NCI-H526 (cell line): ENCODE results near the gene SLC22A14.
"Not testable (repeated sequence)": the region's sequence is repeated elsewhere in the genome, so short reads cannot be mapped to it uniquely, and the experiment has no call there.

Source experiments
- DNase-seq, 2 experiments: peaks; one replicate each; lab custom pipeline; 2025; lab: John Stamatoyannopoulos, UW

Gene SLC22A14, protein sequence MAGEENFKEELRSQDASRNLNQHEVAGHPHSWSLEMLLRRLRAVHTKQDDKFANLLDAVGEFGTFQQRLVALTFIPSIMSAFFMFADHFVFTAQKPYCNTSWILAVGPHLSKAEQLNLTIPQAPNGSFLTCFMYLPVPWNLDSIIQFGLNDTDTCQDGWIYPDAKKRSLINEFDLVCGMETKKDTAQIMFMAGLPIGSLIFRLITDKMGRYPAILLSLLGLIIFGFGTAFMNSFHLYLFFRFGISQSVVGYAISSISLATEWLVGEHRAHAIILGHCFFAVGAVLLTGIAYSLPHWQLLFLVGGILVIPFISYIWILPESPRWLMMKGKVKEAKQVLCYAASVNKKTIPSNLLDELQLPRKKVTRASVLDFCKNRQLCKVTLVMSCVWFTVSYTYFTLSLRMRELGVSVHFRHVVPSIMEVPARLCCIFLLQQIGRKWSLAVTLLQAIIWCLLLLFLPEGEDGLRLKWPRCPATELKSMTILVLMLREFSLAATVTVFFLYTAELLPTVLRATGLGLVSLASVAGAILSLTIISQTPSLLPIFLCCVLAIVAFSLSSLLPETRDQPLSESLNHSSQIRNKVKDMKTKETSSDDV

DNA sequence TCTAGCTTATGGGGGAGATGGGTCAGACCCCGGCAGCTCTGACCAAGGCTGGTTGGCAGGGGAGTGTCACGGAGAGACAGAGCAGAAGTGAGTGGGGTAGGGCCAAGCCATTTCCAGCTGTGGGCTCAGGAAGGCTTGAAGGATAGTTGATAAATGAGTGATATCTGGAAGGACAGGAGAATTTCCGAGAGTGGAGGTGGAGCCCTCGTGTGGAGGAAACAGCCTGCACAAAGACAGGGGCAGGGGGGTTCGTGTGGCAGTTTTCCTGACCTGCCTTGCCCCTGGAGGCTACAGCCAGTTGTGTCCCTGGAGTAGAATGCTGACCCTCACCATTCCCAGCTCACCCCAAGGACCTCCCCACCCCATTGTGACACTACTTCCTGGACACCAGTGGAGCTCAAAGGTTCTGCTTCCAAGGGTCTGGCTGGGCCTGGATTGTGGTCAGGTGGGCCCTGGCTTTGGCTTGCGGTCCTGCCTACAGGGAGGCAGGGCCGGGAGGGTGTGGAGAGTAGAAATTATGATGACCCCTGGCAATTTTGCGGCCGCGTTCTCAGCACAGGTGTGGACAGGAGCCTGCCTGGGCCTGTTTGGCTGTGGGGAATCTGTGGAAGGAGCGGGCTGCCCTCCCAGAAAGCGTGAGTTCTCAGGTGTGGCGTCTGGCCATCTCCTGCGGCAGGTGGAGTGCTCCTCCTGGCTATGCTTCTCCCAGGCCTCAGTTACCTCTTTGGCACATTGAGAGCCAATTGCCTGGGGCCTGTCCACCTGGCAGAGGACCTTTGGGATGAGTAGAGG is at the start of gene SLC22A14:
Gene SLC22A14 (plus strand): TSS at position 400 of the 792 bp plus-strand sequence. CDS start 23,733 bp downstream, outside the sequence.
- no peak for DNase-seq

DNA sequence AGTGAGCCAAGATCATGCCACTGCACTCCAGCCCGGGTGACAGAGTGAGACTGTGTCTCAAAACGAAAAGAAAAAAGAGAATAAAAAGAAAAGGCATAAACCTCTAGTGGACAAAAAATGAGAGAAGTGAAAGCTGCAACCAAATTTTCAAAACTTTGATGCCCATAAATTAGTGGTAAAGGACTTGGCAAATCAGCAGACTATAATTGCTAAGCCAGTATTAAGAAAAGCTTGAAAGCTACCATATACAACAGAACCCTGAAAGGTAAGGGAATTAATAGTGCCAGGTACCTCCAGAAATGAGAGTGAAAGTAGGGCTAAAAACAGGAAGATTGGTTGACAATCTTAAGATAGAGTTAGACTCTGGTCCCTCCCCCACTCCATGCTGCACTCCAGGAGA is 49.4 kb upstream of the SLC22A14 start:
- DNase-seq = no peak

DNA sequence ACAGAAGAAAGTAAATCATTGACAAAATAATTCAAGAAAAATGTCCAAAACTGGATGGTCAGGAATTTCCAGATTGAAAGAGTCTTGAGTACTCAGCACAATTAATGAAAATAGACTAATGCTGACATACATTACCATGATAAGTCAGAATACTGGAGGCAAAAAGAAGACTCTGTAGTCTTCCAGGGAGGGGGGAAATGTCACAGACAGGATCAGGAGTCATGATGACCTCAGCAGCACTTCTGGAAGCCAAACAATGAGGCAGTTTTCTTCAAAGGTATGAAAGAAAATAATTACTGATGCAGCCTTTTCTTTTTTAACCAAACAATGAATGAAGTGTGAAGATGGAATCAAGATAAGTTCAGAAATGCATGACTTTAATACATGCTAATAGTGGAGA is 46.6 kb upstream of the SLC22A14 start:
- no peak for DNase-seq

DNA sequence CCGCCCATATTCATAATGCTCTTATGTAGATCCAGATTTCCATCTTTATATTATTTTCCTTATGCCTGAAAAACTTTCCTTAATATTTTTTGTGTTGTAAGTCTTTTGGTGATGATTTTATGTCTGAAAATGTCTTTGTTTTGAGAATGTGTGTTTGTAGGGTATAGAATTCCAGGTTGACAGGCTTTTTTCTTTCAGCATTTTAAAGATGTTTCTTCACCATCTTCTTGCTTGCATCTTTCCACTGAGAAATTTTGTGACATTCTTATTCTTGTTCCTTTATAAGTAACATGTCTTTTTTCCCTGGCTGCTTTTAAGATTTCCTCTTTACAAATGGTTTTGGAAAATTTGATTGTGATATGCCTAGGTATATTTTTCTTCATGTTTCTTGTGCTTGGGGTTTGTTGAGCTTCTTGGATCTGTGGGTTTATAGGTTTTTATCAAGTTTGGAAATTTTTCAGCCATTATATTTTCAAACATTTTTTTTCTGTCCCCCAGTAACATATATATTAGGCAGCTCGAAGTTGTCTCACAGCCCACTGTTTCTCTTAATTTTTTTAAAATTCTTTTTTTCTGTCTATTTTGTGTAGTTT is 43.6 kb upstream of the SLC22A14 start:
- no peak for DNase-seq

DNA sequence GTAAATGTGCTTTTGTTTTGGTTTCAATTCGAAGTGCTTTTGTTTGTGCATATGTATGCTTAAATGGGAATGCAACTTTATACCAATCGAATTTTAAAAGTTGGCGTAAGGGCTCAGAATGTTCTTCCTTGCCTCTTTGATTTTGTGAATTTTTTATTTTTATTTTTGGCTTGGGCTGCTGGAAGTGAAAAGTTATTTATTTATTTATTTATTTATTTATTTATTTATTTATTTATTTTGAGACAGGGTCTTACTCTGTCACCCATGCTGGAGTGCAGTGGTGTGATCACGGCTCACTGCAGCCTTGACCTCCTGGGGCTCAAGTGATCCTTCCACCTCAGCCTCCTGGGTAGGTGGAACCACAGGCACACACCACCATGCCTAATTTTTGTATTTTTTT is 39.3 kb upstream of the SLC22A14 start:
- DNase-seq = not testable (repeated sequence)

DNA sequence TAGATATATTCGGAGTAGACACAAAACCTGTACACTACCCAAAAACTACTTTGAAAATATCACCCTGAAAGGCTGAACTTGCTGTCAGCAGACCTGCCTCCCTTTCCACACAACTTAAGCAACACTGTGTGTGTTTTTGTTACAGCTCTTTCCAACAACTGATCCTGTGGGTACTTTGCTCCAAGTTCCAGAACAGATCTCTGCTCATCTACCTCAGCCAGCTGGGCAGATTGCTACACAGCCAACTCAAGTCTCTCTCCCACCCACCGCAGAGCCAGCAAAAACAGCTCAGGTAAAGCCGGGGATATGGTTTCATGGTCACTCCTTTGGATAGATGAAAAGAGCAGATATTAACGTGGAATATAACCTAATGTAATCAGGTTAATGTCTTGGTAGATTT is 36.2 kb upstream of the SLC22A14 start:
- DNase-seq = no peak

DNA sequence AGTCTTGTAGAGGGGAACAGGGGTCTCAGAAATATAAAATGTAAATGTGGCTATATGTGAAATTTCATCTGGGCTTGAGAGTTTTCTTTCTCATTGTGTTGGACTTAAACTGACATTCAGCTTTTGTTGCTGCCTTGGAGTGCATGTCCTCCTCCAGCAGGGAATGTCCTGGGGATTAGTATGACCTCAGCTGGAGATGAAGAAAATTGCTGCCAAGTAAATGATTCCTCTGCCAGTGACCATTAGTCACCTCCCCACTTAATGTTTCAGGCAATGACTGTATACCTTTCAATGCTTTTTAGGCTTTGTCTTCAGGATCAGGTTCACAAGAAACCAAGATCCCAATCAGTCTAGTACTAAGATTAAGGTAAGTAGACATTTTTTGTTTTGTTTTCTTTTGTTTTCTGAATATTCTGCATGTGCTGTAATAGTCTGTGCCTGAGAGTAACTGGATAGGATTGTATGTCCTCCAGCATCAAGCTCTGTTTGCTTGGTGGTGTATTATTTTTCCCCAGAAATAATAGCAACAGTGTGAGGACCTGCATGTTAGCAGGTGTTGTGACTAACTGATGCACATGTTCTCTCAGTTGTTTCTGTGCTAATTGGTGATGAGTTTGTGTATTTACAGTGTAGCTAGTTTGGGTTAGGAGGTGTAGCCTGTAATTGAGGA is 34.6 kb upstream of the SLC22A14 start:
- DNase-seq = no peak

DNA sequence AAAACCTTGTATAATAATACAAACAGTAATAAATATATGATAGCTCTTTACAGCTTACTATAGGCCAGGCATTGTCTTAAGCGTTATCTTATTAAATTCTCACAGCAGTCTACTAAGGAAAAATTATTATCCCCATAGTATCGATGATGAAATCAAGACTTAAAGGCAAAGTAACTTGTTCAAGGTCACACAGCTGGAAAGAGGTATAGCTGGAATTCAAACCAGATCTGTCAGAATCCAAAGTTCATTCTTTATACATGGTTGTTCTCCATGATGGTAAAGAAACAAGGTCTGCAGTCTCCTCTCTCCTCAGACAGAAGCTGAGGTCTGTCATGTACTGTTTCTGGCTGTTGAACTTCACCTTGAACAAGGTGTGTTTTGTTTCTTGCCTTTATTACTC is 31.9 kb upstream of the SLC22A14 start:
- no peak for DNase-seq

DNA sequence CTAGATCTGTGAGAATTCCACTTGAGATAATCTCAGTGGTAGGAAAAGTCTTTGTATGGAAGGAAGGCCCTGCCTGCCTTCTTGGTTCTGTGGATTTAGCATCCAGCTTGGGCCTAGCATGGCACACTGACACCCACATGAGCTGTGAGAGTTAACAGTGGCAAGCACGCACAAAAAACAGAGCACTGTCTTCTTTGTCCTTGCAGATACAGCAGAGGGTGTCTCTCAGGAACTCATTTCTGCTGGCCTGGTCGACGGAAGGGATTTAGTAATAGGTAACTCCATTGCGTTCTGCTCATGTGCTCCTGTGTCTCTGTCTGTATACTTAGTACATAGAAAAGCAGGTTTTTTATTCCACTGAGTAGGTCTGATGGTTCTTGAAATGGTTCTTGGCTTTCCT is 30.9 kb upstream of the SLC22A14 start:
- no peak for DNase-seq

DNA sequence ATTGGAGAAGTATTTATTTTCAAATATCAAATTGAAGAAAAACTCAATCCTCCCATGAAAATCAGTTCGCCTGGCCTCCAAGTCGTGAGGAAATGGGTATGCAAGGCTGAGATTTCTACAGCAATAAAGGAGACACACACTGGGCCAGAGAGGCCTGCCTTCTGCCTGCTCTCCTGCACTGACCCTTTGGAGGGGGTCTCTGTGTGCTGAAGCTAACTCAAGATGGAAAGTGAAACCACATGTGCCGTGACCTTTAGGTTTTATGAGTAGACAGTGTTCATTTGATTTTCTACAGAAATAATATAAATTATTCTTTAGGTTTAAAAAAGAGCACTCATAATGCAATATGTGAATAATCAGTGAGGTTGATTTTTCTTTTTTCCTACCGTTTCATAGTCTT is 28.4 kb upstream of the SLC22A14 start:
- DNase-seq = no peak

DNA sequence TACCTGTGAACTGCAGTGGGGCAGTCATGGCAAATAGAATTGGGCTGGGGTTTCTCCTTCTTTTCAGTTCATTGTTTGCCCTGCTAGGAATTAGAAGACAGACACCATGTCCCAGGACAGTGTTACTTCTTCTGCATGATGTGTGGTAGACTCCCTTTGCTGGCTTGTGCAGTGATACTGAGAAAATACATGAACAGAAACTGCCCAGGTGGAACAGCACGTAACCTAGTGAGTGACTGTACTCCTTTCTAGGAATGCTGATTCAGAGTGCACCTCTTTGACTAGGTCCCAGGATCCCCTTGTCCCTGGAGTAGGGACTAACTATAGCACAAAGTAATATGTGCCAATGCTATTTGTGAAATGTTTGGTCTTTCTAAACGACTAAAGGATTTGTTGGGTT is 27.2 kb upstream of the SLC22A14 start:
- no peak for DNase-seq

DNA sequence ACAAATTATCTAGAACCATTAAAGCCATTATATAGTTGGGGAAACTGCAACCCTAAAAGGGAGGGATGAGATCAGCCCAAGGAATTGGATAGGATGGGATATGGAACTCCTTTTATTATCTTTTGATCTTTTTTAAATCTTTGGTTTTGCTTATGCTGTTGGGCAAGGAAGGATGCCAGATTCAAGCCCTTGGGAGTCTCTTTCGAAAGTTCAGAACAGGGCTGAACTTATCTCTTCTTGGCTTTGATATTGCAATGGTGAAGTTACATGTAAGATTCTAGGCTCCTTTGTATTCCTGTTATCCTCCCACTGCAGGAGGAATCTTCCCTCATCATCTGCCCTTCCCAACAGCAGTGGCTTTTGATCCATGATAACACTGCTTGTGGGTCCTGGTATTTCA is 26.5 kb upstream of the SLC22A14 start:
- DNase-seq = no peak

DNA sequence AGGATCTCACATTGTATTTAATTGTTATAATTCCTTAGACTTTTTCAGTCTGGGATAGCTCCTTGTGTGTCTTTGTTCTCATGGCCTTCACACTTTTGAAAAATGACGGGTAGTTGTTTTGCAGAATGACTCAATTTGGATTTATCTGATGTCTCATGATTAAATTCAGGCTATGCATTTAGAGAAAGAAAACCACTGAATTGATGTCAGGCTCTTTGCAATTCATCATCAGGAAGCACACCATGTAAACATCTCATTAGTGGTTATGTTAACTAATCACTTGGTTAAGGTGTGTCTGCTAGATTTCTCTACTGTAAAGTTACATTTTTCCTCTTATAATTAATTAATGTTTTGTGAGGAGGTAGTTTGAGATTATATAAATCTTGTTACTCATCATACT is 24.5 kb upstream of the SLC22A14 start:
- no peak for DNase-seq

DNA sequence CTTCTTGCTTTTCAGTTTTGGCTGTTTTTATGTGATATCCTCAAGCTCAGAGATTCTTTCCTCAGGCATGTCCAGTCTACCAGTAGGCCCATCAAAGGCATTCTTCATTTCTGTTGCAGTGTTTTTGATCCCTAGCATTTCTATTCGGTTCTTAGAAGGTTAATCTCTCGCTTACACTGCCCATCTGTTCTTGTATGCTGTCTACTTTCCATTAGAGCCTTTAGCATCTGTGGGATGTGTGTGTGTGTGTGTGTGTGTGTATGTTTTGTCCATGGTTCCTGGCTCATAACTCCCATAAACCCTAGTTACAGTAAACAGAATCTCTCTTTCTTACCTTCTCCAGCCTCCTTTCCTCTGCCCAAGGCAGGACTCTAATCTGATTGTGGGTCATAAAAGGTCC is 21.6 kb upstream of the SLC22A14 start:
- DNase-seq = no peak

DNA sequence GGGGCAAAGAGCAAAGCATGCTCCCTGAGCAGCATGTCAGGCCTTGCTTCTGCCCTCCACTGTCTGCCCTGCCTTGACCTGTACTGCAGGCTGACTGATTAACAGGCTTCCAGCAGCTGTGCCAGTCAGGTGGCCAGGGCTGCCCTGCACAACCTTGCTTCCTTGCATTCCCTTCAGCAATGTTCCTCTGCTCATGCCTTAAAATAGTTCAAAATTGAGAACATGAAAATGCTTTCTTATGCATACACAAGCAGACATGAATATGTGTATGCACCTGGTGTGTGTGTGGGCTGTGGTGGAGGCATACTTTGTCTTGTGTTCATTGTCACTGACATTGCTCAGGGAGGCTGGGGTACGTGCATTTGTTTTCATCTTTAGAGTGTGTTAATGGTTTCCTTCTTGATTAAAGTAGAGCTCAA is 17.7 kb upstream of the SLC22A14 start:
- DNase-seq = no peak

DNA sequence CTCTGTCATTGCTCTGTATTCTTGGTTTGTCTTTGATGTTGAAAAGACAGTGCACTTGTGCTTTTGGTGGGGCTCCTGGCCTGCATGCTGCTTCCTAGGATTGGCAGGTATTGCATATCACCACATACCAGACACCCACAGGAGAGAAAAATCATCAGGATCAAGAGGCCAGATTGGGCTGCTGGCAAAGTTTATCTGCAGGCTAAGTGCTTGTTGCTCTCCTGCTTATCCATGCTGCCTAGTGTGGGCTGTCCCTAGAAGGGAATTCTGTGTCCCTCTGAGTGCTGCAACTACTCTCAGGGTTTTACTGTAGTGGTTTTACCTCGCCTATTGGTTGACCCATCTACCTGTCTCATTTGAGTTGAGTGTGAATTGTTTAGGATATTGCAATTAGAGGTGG is 17.3 kb upstream of the SLC22A14 start:
- no peak for DNase-seq

DNA sequence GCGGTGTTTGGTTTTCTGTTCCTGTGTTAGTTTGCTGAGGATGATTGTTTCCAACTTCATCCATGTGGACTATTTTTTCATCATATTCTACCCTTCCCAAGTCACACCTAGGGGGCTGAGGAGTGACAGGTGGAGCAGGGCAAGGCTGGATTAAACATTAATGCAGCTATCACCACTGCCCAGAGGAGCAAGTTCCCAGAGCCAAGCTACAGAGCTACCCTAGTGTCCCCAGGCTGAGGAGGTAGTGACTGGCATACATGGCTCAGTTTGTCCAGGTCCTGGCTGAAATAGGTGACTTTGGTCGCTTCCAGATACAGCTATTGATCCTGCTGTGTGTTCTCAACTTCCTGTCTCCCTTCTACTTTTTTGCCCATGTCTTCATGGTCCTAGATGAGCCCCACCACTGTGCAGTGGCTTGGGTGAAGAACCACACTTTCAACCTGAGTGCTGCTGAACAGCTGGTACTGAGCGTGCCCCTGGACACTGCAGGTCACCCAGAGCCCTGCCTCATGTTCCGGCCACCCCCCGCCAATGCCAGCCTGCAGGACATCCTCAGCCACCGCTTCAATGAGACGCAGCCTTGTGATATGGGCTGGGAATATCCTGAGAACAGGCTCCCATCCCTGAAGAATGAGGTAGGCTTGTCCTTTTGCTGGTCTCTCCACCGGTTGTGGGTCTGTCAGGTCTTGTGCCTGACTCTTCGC is 16.3 kb upstream of the SLC22A14 start, which contains the start of gene SLC22A13:
Gene SLC22A13 (plus strand): TSS at position 209 of the 704 bp plus-strand sequence. CDS start 49 bp downstream, at position 258.
- no peak for DNase-seq

DNA sequence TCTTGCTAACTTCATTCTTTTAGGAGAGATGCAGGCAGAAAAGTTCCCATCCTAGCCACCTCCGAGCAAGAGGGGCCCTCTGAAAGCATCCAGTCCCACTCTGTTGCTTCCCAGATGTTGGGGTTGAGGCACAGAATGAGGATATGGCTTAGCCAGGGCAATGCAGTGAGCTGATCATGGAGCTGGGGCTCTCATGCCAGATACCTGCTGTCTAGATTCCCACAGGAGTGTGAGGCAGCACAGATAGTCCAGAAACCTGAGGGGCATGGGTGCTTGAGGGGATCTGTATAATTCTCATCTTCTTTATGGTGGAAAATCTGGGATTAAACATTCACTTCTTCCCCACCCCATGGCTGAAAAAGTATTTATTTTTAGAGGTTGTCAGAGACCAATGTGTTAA is 15.3 kb upstream of the SLC22A14 start:
- DNase-seq = no peak

DNA sequence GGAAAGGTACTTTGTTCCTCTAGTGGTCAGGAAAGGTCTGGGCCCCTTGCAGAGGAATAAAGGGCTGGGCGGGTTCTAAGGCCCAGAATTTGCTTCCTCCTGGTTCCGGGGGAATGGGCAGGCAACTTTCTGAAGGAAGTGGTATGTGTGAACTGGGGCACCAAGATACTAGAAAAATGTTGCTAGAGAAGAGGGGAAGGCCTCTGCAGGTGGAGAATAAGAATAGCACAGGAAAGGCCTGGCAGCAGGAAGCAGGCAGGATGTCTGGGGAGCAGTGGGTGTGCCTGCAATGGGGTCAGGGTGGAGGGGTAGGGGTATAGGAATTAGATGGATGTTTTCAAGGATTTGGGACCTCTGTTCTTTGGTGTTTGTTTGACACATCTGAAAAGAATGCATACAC is 14.4 kb upstream of the SLC22A14 start:
- DNase-seq = no peak

DNA sequence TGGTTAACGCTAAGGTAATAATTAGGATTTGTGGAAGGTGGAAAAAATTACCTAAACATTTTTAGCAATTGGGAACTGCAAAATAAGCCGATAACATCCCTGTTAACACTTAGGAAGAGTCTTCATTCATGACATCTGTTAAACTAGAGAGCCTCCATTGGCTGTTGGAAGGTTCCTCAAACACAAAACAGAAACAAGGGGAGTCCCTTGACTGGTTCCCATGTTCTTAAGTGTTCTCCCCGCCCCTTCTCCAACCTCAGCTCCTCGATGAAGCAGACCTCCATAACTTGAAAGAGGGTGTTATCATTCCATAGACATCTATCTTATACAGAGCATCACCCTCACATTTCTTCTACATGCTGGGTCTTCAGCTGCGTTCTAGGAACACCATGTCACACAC is 14.0 kb upstream of the SLC22A14 start:
- no peak for DNase-seq

DNA sequence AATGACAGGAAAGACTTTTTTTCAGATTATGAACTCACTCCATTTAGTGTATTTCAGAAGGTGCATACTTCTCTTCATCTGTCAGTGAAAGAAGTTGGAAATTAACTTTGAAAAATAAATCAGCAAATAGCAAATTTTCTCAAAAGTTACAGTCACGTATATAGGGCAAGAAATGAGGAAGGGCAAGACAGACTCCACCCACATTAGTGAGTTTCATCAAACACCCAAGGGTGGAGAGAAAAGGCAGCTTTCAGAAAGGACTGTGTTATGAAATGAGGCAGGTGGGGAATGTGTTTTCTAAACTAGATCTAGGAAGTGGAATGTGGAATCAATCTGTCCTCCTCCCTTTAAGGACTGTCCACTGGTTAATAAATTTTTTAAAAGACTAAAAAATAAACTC is 13.6 kb upstream of the SLC22A14 start:
- no peak for DNase-seq
